Keratinocyte (primary cell): ENCODE results near the gene FHIT. TPM values are rescaled to one million over a fixed set of nuclear protein-coding genes. Genes with fewer than 3 reads are reported as not detected.

Experiments
- DNase-seq: peaks from one replicate; pipeline ENCODE4 v3.0.0-alpha.2; 2011; ENCODE audit warnings: low read depth, missing footprints, low spot score
- FAIRE-seq: peaks from 2 replicates; lab custom pipeline; 2011; peaks lifted over from hg19 to GRCh38; lab: Jason Lieb, UNC
- H2AFZ ChIP-seq: 2 replicates; pipeline ENCODE4 v1.6.0; 2012; ENCODE audit warnings: low read length, control low read depth, inconsistent platforms; ENCODE audit not compliant: control insufficient read depth
- H3K27ac ChIP-seq: 2 replicates; pipeline ENCODE4 v1.5.1; 2011; ENCODE audit warnings: low read length; ENCODE audit not compliant: control insufficient read depth, insufficient read depth
- H3K27me3 ChIP-seq: 3 replicates; pipeline ENCODE4 v1.6.0; 2011; ENCODE audit warnings: low read length; ENCODE audit not compliant: control insufficient read depth, insufficient read depth; ENCODE audit errors: extremely low read depth
- H3K36me3 ChIP-seq, 2 experiments: 2 replicates in 1 of 2; 3 replicates in 1 of 2; pipeline ENCODE4 v1.5.1; 2011; ENCODE audit warnings: low read length in 2 of 2, mild to moderate bottlenecking in 1 of 2; ENCODE audit not compliant: control insufficient read depth in 2 of 2, insufficient read depth in 2 of 2; ENCODE audit errors: extremely low read depth in 1 of 2
- H3K4me1 ChIP-seq: 3 replicates; pipeline ENCODE4 v1.5.1; 2011; ENCODE audit warnings: low read length; ENCODE audit not compliant: control insufficient read depth, insufficient read depth; ENCODE audit errors: extremely low read depth
- H3K4me2 ChIP-seq: 3 replicates; pipeline ENCODE4 v1.6.0; 2011; ENCODE audit warnings: low read depth, low read length; ENCODE audit not compliant: control insufficient read depth, insufficient read depth; ENCODE audit errors: extremely low read depth
- H3K4me3 ChIP-seq, 3 experiments: fragments of 200-600 bp in 1 of 3; sonication (generic) in 1 of 3; 2 replicates in 2 of 3; 3 replicates in 1 of 3; pipeline ENCODE4 v1.5.1; 2011 to 2016; ENCODE audit warnings: low read length in 3 of 3, mild to moderate bottlenecking in 3 of 3, control low read depth in 2 of 3, inconsistent platforms in 1 of 3, low read depth in 1 of 3, mixed read lengths in 1 of 3, mixed run types in 1 of 3, moderate library complexity in 1 of 3; ENCODE audit not compliant: control insufficient read depth in 2 of 3, insufficient read depth in 2 of 3; ENCODE audit errors: extremely low read depth in 1 of 3
- H3K79me2 ChIP-seq: 2 replicates; pipeline ENCODE4 v1.6.0; 2012; ENCODE audit warnings: low read length; ENCODE audit not compliant: control insufficient read depth, insufficient read depth
- H3K9ac ChIP-seq: 3 replicates; pipeline ENCODE4 v1.6.0; 2011; ENCODE audit warnings: low read length; ENCODE audit not compliant: control insufficient read depth, insufficient read depth; ENCODE audit errors: extremely low read depth
- H3K9me1 ChIP-seq: 3 replicates; pipeline ENCODE4 v1.6.0; 2011; ENCODE audit warnings: low read length; ENCODE audit not compliant: control insufficient read depth, insufficient read depth; ENCODE audit errors: extremely low read depth
- H3K9me3 ChIP-seq: 2 replicates; pipeline ENCODE4 v1.5.1; 2012; ENCODE audit warnings: low read depth, low read length; ENCODE audit not compliant: control insufficient read depth
- H4K20me1 ChIP-seq: 3 replicates; pipeline ENCODE4 v1.6.0; 2011; ENCODE audit warnings: low read length; ENCODE audit not compliant: control insufficient read depth, insufficient read depth; ENCODE audit errors: extremely low read depth
- CTCF ChIP-seq, 3 experiments: IDR thresholded peaks in 1 of 3; conservative IDR thresholded peaks in 1 of 3; optimal IDR thresholded peaks in 1 of 3; 2 replicates in 2 of 3; 3 replicates in 1 of 3; pipeline versions ENCODE3 to v1.5.1; 2011; ENCODE audit warnings: low read length in 3 of 3, mild to moderate bottlenecking in 3 of 3, moderate library complexity in 2 of 3, control low read depth in 1 of 3, inconsistent platforms in 1 of 3; ENCODE audit not compliant: insufficient read depth in 2 of 3; ENCODE audit errors: extremely low read depth in 1 of 3
- EZH2 ChIP-seq: IDR thresholded peaks from one replicate; pipeline ENCODE4 v1.6.1; 2012; ENCODE audit warnings: inconsistent platforms, mild to moderate bottlenecking, low read length, moderate library complexity
- dilution Hi-C: fragments of 300-500 bp; cut with MboI; formaldehyde crosslinking; loops from one replicate; pipeline ENCODE4 v1.7.0; 2020; ENCODE audit warnings: low sequenced_read_pairs; ENCODE audit not compliant: extremely low pct_ligation_motif_present
- polyA plus RNA-seq, 5 experiments: library from polyadenylated mRNA; depleted of rRNA in 3 of 5; stranded (reverse) in 3 of 5; stranded (forward) in 1 of 5; unstranded in 1 of 5; fragments of >200 nt; gene quantifications; 1 replicate in 1 of 5; 2 replicates in 3 of 5; 3 replicates in 1 of 5; pipeline versions ENCODE4 v1.2.1 to v1.2.3, GENCODE V29; 2011 to 2012; ENCODE audit warnings: missing spikeins in 2 of 5, low read depth in 1 of 5, low replicate concordance in 1 of 5

Gene FHIT
- polyA plus RNA-seq, 1 donor (not counting 4 experiments of a cell fraction or from before 2014, with no cell fraction given): 2.2 TPM

GRCh38 chr3:61092870-61093269, 158.4 kb downstream of the FHIT start:
- no peaks in the 10 kb centered on the region for H3K36me3 ChIP-seq
- H2AFZ ChIP-seq: no peak overlapping the region
- no peak overlapping the region for H3K9ac ChIP-seq
- H3K9me3 ChIP-seq: no peaks in the 10 kb centered on the region
- no peaks in the 10 kb centered on the region for H3K79me2 ChIP-seq
- no peaks in the 10 kb centered on the region for H3K27me3 ChIP-seq
- H3K9me1 ChIP-seq: no peaks in the 10 kb centered on the region
- no peak overlapping the region for H3K4me3 ChIP-seq
- no peak for DNase-seq
- no peak for TF ChIP-seq CTCF (optimal IDR thresholded peaks at IDR 0.05 in 1 of 3, IDR thresholded peaks at IDR 0.05 in 1 of 3, conservative IDR thresholded peaks at IDR 0.05 in 1 of 3; ENCODE audit: extremely low read depth in 1 of 3, insufficient read depth in 2 of 3, low read length in 3 of 3)
- TF ChIP-seq EZH2: no peak
- no peak overlapping the region for H3K27ac ChIP-seq
- dilution Hi-C loops: no loop called here
- FAIRE-seq: no peak
- no peak overlapping the region for H3K4me2 ChIP-seq
- no peaks in the 10 kb centered on the region for H3K4me1 ChIP-seq
- no peaks in the 10 kb centered on the region for H4K20me1 ChIP-seq

GRCh38 chr3:61090389-61091169, 160.7 kb downstream of the FHIT start:
- FAIRE-seq: no peak
- H3K4me1 ChIP-seq: no peaks in the 10 kb centered on the region
- H3K9me3 ChIP-seq: no peaks in the 10 kb centered on the region
- dilution Hi-C loops: no loop called here
- H4K20me1 ChIP-seq: no peaks in the 10 kb centered on the region
- H3K27me3 ChIP-seq: no peaks in the 10 kb centered on the region
- H3K4me3 ChIP-seq: no peak overlapping the region
- H3K36me3 ChIP-seq: no peaks in the 10 kb centered on the region
- H2AFZ ChIP-seq: no peak overlapping the region
- no peak overlapping the region for H3K27ac ChIP-seq
- no peaks in the 10 kb centered on the region for H3K9me1 ChIP-seq
- DNase-seq: no peak
- no peak for TF ChIP-seq EZH2
- TF ChIP-seq CTCF (optimal IDR thresholded peaks at IDR 0.05 in 1 of 3, IDR thresholded peaks at IDR 0.05 in 1 of 3, conservative IDR thresholded peaks at IDR 0.05 in 1 of 3; ENCODE audit: extremely low read depth in 1 of 3, insufficient read depth in 2 of 3, low read length in 3 of 3): no peak
- no peak overlapping the region for H3K4me2 ChIP-seq
- H3K79me2 ChIP-seq: no peaks in the 10 kb centered on the region
- H3K9ac ChIP-seq: no peak overlapping the region
